SK-N-SH treated with all-trans-retinoic acid at 6 μM for 48 hours (cell line): ENCODE measurements around the gene IKZF1.

ENCODE experiments used
- ATAC-seq: fragments of 200-7000 bp; cut with Tn5 transposase; 3 replicates; pipeline ENCODE4 v1.9.1; 2020; ENCODE audit warnings: mild to moderate bottlenecking, moderate library complexity
- ARNTL ChIP-seq: fragments of 450-650 bp; formaldehyde crosslinking; IDR thresholded peaks from 2 replicates; pipeline ENCODE4 v1.5.0; 2020; ENCODE audit warnings: low read depth, mild to moderate bottlenecking, moderate library complexity, borderline replicate concordance
- BACH2 ChIP-seq: fragments of 250-450 bp; sonication (Bioruptor Pico); IDR thresholded peaks from 2 replicates; pipeline ENCODE4 v1.9.0; 2021; ENCODE audit warnings: mild to moderate bottlenecking, borderline replicate concordance
- CREB5 ChIP-seq: fragments of 250-450 bp; sonication (Bioruptor Pico); IDR thresholded peaks from 2 replicates; pipeline ENCODE4 v1.5.1; 2020; ENCODE audit warnings: low read depth, mild to moderate bottlenecking, moderate library complexity
- CSDC2 ChIP-seq: fragments of 250-450 bp; sonication (Bioruptor Pico); IDR thresholded peaks from 2 replicates; pipeline ENCODE4 v1.5.0; 2020; ENCODE audit warnings: mild to moderate bottlenecking, moderate library complexity
- CSRNP3 ChIP-seq: fragments of 250-450 bp; sonication (Bioruptor Pico); IDR thresholded peaks from 2 replicates; pipeline ENCODE4 v1.5.1; 2021; ENCODE audit warnings: mild to moderate bottlenecking, moderate library complexity
- ESRRG ChIP-seq: fragments of 250-450 bp; sonication (Bioruptor Pico); IDR thresholded peaks from 2 replicates; pipeline ENCODE4 v1.6.1; 2021; ENCODE audit warnings: mild to moderate bottlenecking
- GLIS3 ChIP-seq: fragments of 250-450 bp; sonication (Bioruptor Pico); IDR thresholded peaks from 2 replicates; pipeline ENCODE4 v1.5.0; 2020; ENCODE audit warnings: mild to moderate bottlenecking, moderate library complexity
- ISL1 ChIP-seq: fragments of 250-450 bp; sonication (Bioruptor Pico); IDR thresholded peaks from 2 replicates; pipeline ENCODE4 v2.1.2; 2022; ENCODE audit warnings: mild to moderate bottlenecking, moderate library complexity
- OSR1 ChIP-seq: fragments of 250-450 bp; sonication (Bioruptor Pico); IDR thresholded peaks from 2 replicates; pipeline ENCODE4 v1.8.0; 2022; ENCODE audit warnings: moderate library complexity, mild to moderate bottlenecking, inconsistent platforms
- PATZ1 ChIP-seq: fragments of 250-450 bp; sonication (Bioruptor Pico); IDR thresholded peaks from 2 replicates; pipeline ENCODE4 v1.8.0; 2020; ENCODE audit warnings: mild to moderate bottlenecking, moderate library complexity, borderline replicate concordance
- POU6F1 ChIP-seq: fragments of 250-450 bp; sonication (Bioruptor Pico); IDR thresholded peaks from 2 replicates; pipeline ENCODE4 v1.8.0; 2021; ENCODE audit warnings: low read depth, mild to moderate bottlenecking, moderate library complexity, borderline replicate concordance
- PPARA ChIP-seq: fragments of 250-450 bp; sonication (Bioruptor Pico); IDR thresholded peaks from 2 replicates; pipeline ENCODE4 v1.5.0; 2020; ENCODE audit warnings: mild to moderate bottlenecking, borderline replicate concordance
- SNAI2 ChIP-seq: fragments of 250-450 bp; sonication (Bioruptor Pico); IDR thresholded peaks from 2 replicates; pipeline ENCODE4 v1.5.0; 2020; ENCODE audit warnings: mild to moderate bottlenecking, moderate library complexity
- TCF4 ChIP-seq: fragments of 250-450 bp; sonication (Bioruptor Pico); IDR thresholded peaks from 2 replicates; pipeline ENCODE4 v1.8.0; 2021; ENCODE audit warnings: mild to moderate bottlenecking, moderate library complexity, borderline replicate concordance
- TOX ChIP-seq: fragments of 250-450 bp; sonication (Bioruptor Pico); IDR thresholded peaks from 2 replicates; pipeline ENCODE4 v1.8.0; 2021; ENCODE audit warnings: mild to moderate bottlenecking, moderate library complexity, borderline replicate concordance
- TSHZ2 ChIP-seq: fragments of 250-450 bp; sonication (Bioruptor Pico); IDR thresholded peaks from 2 replicates; pipeline ENCODE4 v1.5.0; 2020; ENCODE audit warnings: mild to moderate bottlenecking, moderate library complexity
- ZFP3 ChIP-seq: fragments of 250-450 bp; sonication (Bioruptor Pico); IDR thresholded peaks from 2 replicates; pipeline ENCODE4 v1.5.0; 2020; ENCODE audit warnings: mild to moderate bottlenecking, moderate library complexity
- ZFP30 ChIP-seq: fragments of 450-650 bp; formaldehyde crosslinking; IDR thresholded peaks from 2 replicates; pipeline ENCODE4 v1.5.0; 2022; ENCODE audit warnings: mild to moderate bottlenecking, moderate library complexity
- ZNF70 ChIP-seq: fragments of 450-650 bp; formaldehyde crosslinking; IDR thresholded peaks from 2 replicates; pipeline ENCODE4 v1.5.0; 2020; ENCODE audit warnings: mild to moderate bottlenecking, moderate library complexity
- ZNF8 ChIP-seq: fragments of 450-650 bp; formaldehyde crosslinking; IDR thresholded peaks from 2 replicates; pipeline ENCODE4 v1.5.0; 2020; ENCODE audit warnings: mild to moderate bottlenecking, moderate library complexity

Gene IKZF1

GRCh38 chr7:50281680-50282445 is 22.7 kb upstream of the IKZF1 start:
- ATAC-seq, result no peak
- no peak for TF ChIP-seq ISL1 (CRISPR knock-in tag)
- TF ChIP-seq CSDC2 (CRISPR knock-in tag), result no peak
- TF ChIP-seq TOX (CRISPR knock-in tag), result no peak
- no peak for TF ChIP-seq GLIS3
- no peak for TF ChIP-seq SNAI2 (CRISPR knock-in tag)
- TF ChIP-seq CSRNP3 (CRISPR knock-in tag), result no peak
- TF ChIP-seq TSHZ2 (CRISPR knock-in tag), result no peak
- TF ChIP-seq ZNF8, result no peak
- TF ChIP-seq TCF4 (CRISPR knock-in tag), result no peak
- TF ChIP-seq OSR1 (CRISPR knock-in tag), result no peak
- no peak for TF ChIP-seq BACH2
- TF ChIP-seq ZFP3 (CRISPR knock-in tag), result no peak
- TF ChIP-seq ARNTL, result no peak
- no peak for TF ChIP-seq ZNF70 (CRISPR knock-in tag)
- no peak for TF ChIP-seq POU6F1 (CRISPR knock-in tag)
- no peak for TF ChIP-seq CREB5 (CRISPR knock-in tag)
- no peak for TF ChIP-seq PPARA
- TF ChIP-seq, all 23 proteins: peak for 0

GRCh38 chr7:50282813-50283605 is 21.5 kb upstream of the IKZF1 start:
- TF ChIP-seq ISL1 (CRISPR knock-in tag) (no peak), CSRNP3 (CRISPR knock-in tag) (no peak), ESRRG (CRISPR knock-in tag) (no peak), TCF4 (CRISPR knock-in tag) (no peak), PATZ1 (CRISPR knock-in tag) (no peak), ZFP30 (CRISPR knock-in tag) (no peak), TOX (CRISPR knock-in tag) (no peak), CSDC2 (CRISPR knock-in tag) (no peak), SNAI2 (CRISPR knock-in tag) (no peak)
- ATAC-seq, result no peak
